HG02973 (cell line): ENCODE data around the gene METTL15.
"Not testable (repeated sequence)": the region's sequence is repeated elsewhere in the genome, so short reads cannot be mapped to it uniquely, and the experiment has no call there.

Source experiments
- ATAC-seq: cut with Tn5 transposase; IDR thresholded peaks from one replicate; pipeline ENCODE4 v1.9.1; 2021; ENCODE audit warnings: moderate library complexity; ENCODE audit not compliant: unreplicated experiment

Gene METTL15

DNA sequence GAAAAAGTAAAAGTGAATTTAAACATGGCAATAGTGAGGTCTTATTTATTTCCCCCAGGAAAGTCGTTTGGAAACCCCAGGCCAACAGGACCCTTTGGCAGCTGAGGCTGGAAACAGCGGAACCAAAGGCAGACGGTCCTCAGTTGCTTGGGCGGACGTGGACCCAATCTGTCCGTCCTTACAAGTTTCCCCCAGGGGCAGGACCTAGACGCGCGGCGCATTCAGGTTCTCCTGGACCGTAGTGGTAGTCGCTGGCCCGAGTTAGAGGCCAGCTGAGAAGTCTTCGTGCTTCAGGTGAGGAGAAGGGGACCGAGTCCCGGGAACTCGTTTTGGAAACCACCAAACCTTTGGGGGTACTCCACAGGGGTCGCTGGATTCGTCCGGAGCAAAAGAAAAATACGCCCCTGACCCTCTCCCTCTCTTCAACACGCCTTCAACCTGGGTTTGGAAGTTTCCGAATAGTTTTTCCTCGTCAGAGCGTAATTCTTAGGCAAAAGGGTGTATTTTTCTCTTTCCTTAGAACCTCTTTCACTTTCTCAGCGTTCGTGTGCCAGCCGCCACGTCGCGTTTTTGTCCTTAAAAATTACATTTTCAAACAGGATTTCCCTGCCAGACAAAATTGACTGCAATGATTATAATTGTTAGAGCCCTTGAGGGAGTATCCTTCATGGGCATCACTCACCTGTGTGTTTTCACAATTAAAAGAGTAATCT is 2.1 kb downstream of the METTL15 start:
- no peak for ATAC-seq

DNA sequence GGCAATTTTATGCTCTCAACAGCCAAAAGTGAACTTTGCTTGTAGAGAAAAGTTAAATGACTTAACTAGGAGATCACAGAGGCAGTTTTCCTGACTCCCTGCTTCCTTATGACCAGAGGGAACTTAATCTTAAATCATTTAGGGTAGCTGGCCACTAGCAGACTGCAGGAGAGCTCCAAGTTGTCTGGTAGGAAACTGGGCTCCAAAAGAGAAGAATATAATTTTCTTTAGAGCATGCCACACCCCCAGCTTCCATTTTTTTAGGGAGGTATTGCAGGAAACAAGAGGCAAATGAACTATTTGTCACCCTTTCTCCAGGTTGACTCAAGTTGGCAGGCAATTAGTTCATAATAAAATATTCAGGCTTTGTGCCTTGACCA is 2.6 kb downstream of the METTL15 start:
- no peak for ATAC-seq

GRCh38 chr11:28114116-28114515 is 5.9 kb downstream of the METTL15 start:
- ATAC-seq = no peak

GRCh38 chr11:28114731-28115130 is 6.5 kb downstream of the METTL15 start:
- no peak for ATAC-seq

GRCh38 chr11:28117712-28118111 is 9.5 kb downstream of the METTL15 start:
- ATAC-seq = no peak

GRCh38 chr11:28123151-28123581 is 15.0 kb downstream of the METTL15 start:
- ATAC-seq = no peak

DNA sequence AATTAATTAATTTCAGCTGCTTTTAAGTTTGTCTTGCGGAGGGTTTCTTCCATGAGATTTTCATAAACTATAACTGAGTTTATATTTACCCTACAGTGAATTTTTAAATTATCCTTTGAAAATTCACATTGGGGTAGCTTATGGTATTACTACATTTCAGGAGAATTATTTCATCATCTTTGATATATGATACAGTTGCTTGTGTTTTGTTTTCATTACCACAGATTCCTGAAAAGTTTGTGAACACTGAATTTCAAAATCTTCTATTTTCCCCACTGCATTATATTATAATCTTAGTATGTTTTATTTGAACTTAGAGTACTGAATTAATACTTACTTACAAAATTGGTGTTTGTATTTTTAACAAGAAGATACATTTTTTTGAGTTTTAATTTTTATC is 24.4 kb downstream of the METTL15 start:
- no peak for ATAC-seq

DNA sequence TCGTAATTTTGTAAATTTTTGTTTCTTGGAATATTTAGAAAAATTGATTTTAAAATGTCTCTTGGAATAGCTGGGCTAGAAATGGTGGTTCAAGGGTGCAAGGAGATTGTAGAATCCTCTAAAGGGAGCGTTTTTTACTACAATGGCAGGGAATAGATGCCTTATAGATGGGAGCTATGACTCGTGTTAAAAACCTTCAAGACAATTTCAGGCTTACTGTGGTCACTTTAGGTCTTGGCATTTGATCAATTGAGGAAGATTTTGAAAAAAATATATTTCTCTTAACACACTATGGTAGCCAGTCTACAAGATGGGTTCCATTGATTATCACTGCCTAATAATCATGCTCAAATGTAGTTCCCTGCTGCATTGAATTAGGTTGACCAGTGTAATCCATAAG is 25.0 kb downstream of the METTL15 start:
- no peak for ATAC-seq

DNA sequence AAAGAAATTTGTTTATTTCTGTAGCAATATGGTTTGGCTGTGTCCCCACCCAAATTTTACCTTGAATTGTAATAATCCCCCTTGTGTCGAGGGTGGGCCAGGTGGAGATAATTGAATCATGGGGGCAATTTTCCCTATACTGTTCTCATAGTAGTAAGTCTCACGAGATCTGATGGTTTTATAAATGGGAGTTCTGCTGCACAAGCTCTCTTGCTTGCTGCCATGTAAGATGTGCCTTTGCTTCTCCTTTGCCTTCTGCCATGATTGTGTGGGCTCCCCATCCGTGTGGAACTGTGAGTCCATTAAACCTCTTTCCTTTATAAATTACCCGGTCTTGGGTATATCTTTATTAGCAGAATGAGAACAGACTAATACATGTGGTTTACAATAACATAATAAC is 28.0 kb downstream of the METTL15 start:
- not testable (repeated sequence) for ATAC-seq

GRCh38 chr11:28137366-28137765 is 29.2 kb downstream of the METTL15 start:
- no peak for ATAC-seq

GRCh38 chr11:28137832-28138231 is 29.6 kb downstream of the METTL15 start:
- ATAC-seq = no peak

DNA sequence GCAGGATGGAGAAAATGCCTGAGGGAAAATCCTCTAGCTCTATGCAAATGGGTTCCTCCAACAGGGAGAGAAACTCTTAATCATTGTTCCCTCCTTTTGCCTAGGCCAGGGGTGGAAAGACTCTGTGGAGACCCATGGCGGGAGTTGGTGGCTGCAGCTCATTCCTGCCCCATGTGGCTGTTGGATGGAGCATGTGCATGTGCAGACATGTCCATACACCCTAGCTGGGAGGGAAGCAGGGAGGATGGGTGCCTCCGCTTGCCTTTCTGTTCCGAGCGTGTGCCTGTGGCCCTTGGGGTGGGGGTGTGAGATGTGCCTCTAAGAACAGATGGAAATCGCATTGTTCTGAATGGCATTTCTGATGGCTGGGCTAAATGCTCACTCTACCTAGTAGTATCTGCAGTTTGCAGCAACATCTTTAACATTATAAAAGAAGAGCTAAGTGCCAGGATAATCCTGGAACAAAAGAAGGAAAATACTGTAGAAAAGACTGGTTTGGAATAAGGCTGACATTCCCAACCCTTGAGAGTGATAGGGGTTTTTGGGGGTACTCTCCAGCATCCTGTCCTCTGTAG is 31.7 kb downstream of the METTL15 start:
- ATAC-seq = no peak

GRCh38 chr11:28140689-28141455 is 32.7 kb downstream of the METTL15 start:
- no peak for ATAC-seq

- ATAC-seq = no peak
Measured at GRCh38 chr11:28142724-28143123, 34.5 kb downstream of the METTL15 start.

DNA sequence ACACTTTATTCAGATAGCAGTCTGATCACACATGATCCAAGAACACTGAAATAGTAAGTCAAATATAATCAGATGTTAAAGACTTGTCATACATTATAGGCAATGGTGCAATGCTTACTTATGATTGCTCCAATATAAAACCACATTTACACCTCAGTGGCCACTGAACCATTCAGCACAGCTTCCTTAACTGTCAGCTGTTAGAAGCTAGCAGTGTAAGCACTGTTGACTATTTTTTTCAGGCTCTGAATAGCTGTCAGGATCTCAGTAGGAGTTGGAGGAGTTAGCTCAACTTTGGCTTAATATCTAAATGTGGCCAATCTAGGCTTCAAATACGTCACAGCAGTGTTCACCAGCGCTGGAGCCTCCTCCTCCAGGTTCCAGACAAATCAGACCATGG is 36.6 kb downstream of the METTL15 start:
- ATAC-seq = no peak

DNA sequence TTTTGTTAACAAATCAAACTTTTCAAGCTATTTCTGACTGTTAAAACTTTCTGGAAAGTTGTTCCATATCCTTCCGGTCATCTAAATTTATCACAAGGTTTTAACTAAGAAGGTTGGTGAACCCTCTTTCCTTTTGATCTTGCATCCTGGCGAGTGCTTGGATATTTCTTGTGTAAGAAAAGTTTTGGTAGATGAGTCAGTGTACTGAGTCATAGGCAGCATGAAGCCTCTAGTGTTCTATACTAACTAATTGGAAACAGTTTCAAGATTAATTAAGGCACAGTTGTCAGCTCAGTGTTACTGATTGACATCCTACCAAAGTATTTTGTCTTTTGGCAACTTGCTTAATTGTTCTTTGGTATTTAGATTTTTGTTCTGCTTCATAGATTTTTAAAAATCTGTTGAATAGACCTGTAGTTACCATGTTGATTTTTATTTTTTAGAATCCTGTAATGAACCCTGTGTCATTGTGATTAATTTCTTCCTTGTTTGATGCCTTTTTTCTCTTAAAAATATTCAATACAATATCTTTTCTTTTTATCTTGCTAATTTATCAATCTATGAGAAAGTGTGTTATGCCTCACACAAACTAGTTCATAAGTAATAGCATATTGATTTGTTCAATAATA is 38.0 kb downstream of the METTL15 start:
- ATAC-seq = no peak

- no peak for ATAC-seq
Measured at GRCh38 chr11:28152743-28153142, 44.6 kb downstream of the METTL15 start.

- no peak for ATAC-seq
Measured at GRCh38 chr11:28153586-28153985, 45.4 kb downstream of the METTL15 start.

- ATAC-seq = no peak
Measured at GRCh38 chr11:28168718-28169117, 60.5 kb downstream of the METTL15 start.

DNA sequence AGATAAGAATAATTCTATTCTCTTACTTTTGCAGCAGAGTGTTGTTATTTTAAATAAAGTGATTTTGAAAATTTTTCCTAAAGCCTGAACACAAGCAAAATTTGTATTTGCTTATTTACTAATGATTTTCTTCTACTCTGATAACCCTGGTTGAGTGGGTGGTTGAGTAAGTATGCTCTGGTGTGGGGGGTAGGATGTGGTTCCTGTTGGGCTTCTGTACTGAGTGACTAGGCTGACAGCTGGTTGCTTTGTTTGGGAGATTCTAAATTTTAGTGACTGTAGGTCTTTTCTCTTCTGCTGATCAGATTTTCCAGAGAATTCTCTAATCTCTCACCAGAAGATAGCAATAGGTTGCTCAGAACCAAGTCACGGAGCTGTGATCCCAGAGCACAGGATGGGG is 61.6 kb downstream of the METTL15 start:
- no peak for ATAC-seq

GRCh38 chr11:28170759-28171158 is 62.6 kb downstream of the METTL15 start:
- no peak for ATAC-seq

GRCh38 chr11:28176351-28176750 is 68.2 kb downstream of the METTL15 start:
- no peak for ATAC-seq
